Measurements from ENCODE around the gene PAWR. TPM values are rescaled to one million over a fixed set of nuclear protein-coding genes. Genes with fewer than 3 reads are reported as not detected.

Gene PAWR
- total and polyA plus RNA-seq, 2 of the 13 experiments (the other 11 are each of a cell fraction or from before 2014, with no cell fraction given) = 29.1 to 36.1 TPM

GRCh38 chr12:79555028-79555925, 135.5 kb downstream of the PAWR start (continued):
- TF ChIP-seq ARID3A (IDR thresholded peaks at IDR 0.05; ENCODE audit: low read depth, low read length) = peak; percentile 63; the same call in 1 of the 2 replicates
- no peak for TF ChIP-seq ZBTB4 (CRISPR knock-in tag; IDR thresholded peaks at IDR 0.05; ENCODE audit: borderline replicate concordance)
- peak; percentile 67 for TF ChIP-seq CTCF (CRISPR knock-in tag; IDR thresholded peaks at IDR 0.05)
- no peak for TF ChIP-seq ZNF343 (CRISPR knock-in tag; IDR thresholded peaks at IDR 0.05)
- TF ChIP-seq NFKBIZ (CRISPR knock-in tag; IDR thresholded peaks at IDR 0.05) = no peak
- peak; percentile 56; the same call in 1 of the 2 replicates for TF ChIP-seq ZNF652 (CRISPR knock-in tag; IDR thresholded peaks at IDR 0.05; ENCODE audit: borderline replicate concordance, low read depth)
- TF ChIP-seq BCL6 (CRISPR knock-in tag; IDR thresholded peaks at IDR 0.05) = peak; percentile 50; the same call in 1 of the 2 replicates
- no peak for TF ChIP-seq ZNF574 (CRISPR knock-in tag; IDR thresholded peaks at IDR 0.05)
- no peak for TF ChIP-seq ZNF550 (CRISPR knock-in tag; IDR thresholded peaks at IDR 0.05; ENCODE audit: borderline replicate concordance)
- TF ChIP-seq IRF1 (CRISPR knock-in tag; IDR thresholded peaks at IDR 0.05; ENCODE audit: low read depth) = no peak
- no peak for TF ChIP-seq BRCA1 (CRISPR knock-in tag; IDR thresholded peaks at IDR 0.05)
- TF ChIP-seq ISX (CRISPR knock-in tag; conservative IDR thresholded peaks at IDR 0.05) = no peak
- no peak for TF ChIP-seq ZNF784 (CRISPR knock-in tag; IDR thresholded peaks at IDR 0.05; ENCODE audit: borderline replicate concordance)
- TF ChIP-seq ZNF660 (CRISPR knock-in tag; IDR thresholded peaks at IDR 0.05; ENCODE audit: borderline replicate concordance, low read depth) = no peak
- peak; percentile 68 for TF ChIP-seq RAD21 (CRISPR knock-in tag; IDR thresholded peaks at IDR 0.05)
- TF ChIP-seq REXO4 (CRISPR knock-in tag; IDR thresholded peaks at IDR 0.05; ENCODE audit: borderline replicate concordance) = no peak
